ENCODE measurements around the gene UBXN2A.

Gene UBXN2A

GRCh38 chr2:23939987-23940717, at the start of gene UBXN2A:
Gene UBXN2A (plus strand): TSS chr2:23940463. CDS start chr2:23958315, 17,852 bp downstream.
- H3K27ac ChIP-seq: peak within 1 kb of the TSS; percentile 39
- H3K4me3 ChIP-seq (ENCODE audit: low read depth in 1 of 2, low read length in 1 of 2): peak within 1 kb of the TSS; percentile 75 to 80
- no peaks in the 10 kb centered on the region for H3K36me3 ChIP-seq
- H3K27me3 ChIP-seq: peaks cover 73% of the 10 kb centered on the region
- no peaks in the 10 kb centered on the region for H3K9me3 ChIP-seq
- TF ChIP-seq CTCF (IDR thresholded peaks at IDR 0.05): no peak
- H3K4me1 ChIP-seq (ENCODE audit: control insufficient read depth in 1 of 2, insufficient read depth in 1 of 2, low read depth in 1 of 2, low read length in 1 of 2): peaks cover 20 to 25% of the 10 kb centered on the region in 2 experiments

- no peak overlapping the region for H3K4me3 ChIP-seq (ENCODE audit: low read depth in 1 of 2, low read length in 1 of 2)
- H3K27ac ChIP-seq: no peak overlapping the region
- no peaks in the 10 kb centered on the region for H3K36me3 ChIP-seq
- H3K4me1 ChIP-seq (ENCODE audit: control insufficient read depth in 1 of 2, insufficient read depth in 1 of 2, low read depth in 1 of 2, low read length in 1 of 2): peaks cover 9 to 12% of the 10 kb centered on the region in 2 experiments
- H3K9me3 ChIP-seq: no peaks in the 10 kb centered on the region
- H3K27me3 ChIP-seq: no peaks in the 10 kb centered on the region
- no peak for TF ChIP-seq CTCF (IDR thresholded peaks at IDR 0.05)
These were observed 40.1 kb upstream of the UBXN2A start for GRCh38 chr2:23900133-23900532.

GRCh38 chr2:23900541-23901322, 39.5 kb upstream of the UBXN2A start:
- Histone ChIP-seq H3K36me3 (no peaks in the 10 kb centered on the region), H3K4me3 (ENCODE audit: low read depth in 1 of 2, low read length in 1 of 2) (no peak overlapping the region), H3K9me3 (no peaks in the 10 kb centered on the region), H3K4me1 (ENCODE audit: control insufficient read depth in 1 of 2, insufficient read depth in 1 of 2, low read depth in 1 of 2, low read length in 1 of 2) (peaks cover 9 to 12% of the 10 kb centered on the region in 2 experiments), H3K27me3 (no peaks in the 10 kb centered on the region), H3K27ac (no peak overlapping the region)
- TF ChIP-seq CTCF (IDR thresholded peaks at IDR 0.05): no peak

DNA sequence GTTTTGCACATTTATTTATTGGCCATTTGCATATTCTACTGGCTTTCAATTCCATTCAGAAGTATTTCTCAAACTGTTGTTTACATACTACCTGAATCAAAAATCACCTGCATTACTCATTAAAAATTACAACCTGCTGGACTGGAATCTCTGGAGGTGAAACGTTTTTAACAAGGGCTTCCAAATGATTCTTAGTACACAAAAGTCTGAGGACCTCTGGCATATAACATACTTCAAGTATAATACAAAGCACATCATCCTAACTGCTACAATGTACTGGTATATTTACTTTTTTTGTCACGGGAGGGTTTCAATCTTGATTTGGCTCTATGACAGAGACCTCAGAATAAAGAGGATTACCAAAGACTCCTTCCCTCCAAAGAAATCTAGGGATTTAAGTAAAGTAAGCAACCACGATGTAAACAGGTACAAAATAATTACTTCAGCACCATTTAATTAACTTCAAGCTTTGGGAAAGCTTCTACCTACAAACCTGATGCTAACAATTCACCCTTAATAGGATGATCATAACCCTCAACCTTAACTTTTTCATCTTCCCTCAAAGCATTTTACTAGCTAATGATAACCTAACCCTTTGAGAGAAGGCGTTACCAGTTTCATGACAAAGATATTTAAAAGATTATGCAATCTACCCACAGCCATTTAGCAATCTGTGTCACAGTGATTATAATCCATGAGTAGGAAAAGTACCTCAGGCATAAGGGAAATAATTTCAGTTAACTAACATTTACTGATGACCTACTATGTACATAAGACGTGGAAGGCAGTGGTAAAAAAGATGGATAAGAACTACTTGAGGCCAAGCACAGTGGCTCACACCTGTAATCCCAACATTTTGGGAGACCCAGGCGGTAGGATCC, 38.1 kb upstream of the UBXN2A start:
- no peak for TF ChIP-seq CTCF (IDR thresholded peaks at IDR 0.05)
- H3K36me3 ChIP-seq: no peaks in the 10 kb centered on the region
- H3K9me3 ChIP-seq: no peaks in the 10 kb centered on the region
- H3K4me1 ChIP-seq (ENCODE audit: control insufficient read depth in 1 of 2, insufficient read depth in 1 of 2, low read depth in 1 of 2, low read length in 1 of 2): peaks cover 9 to 12% of the 10 kb centered on the region in 2 experiments
- H3K27ac ChIP-seq: peak overlapping the region; percentile 19
- no peak overlapping the region for H3K4me3 ChIP-seq (ENCODE audit: low read depth in 1 of 2, low read length in 1 of 2)
- no peaks in the 10 kb centered on the region for H3K27me3 ChIP-seq

- Histone ChIP-seq H3K27ac (no peak overlapping the region), H3K4me3 (ENCODE audit: low read depth in 1 of 2, low read length in 1 of 2) (no peak overlapping the region), H3K27me3 (no peaks in the 10 kb centered on the region), H3K4me1 (ENCODE audit: control insufficient read depth in 1 of 2, insufficient read depth in 1 of 2, low read depth in 1 of 2, low read length in 1 of 2) (peaks cover 9 to 12% of the 10 kb centered on the region in 2 experiments), H3K9me3 (no peaks in the 10 kb centered on the region), H3K36me3 (no peaks in the 10 kb centered on the region)
- TF ChIP-seq CTCF (IDR thresholded peaks at IDR 0.05): no peak
These were observed 37.2 kb upstream of the UBXN2A start for GRCh38 chr2:23903034-23903433.
